Testis (tissue), 3 donors: ENCODE measurements around the gene FANCE. TPM values are rescaled to one million over a fixed set of nuclear protein-coding genes. Genes with fewer than 3 reads are reported as not detected.
A peak's percentile ranks its signal among the peaks of the same experiment; 100 is the strongest.

ENCODE experiments used
- DNase-seq: peaks from one replicate; pipeline ENCODE4 v3.0.0-alpha.2; 2019
- H3K27ac ChIP-seq, 2 donors: fragments of 200-600 bp; sonication (generic); one replicate each; pipeline ENCODE4 v1.5.1; 2019
- H3K27me3 ChIP-seq: fragments of 200-600 bp; sonication (generic); one replicate; pipeline ENCODE4 v1.5.1; 2019
- H3K36me3 ChIP-seq: fragments of 200-600 bp; sonication (generic); one replicate; pipeline ENCODE4 v1.5.1; 2017; ENCODE audit warnings: low read depth; ENCODE audit errors: missing control alignments
- H3K4me1 ChIP-seq: fragments of 200-600 bp; sonication (generic); one replicate; pipeline ENCODE4 v1.5.1; 2019
- H3K4me3 ChIP-seq, 2 donors: fragments of 200-600 bp; sonication (generic); one replicate each; pipeline ENCODE4 v1.5.1; 2017 to 2019
- H3K9me3 ChIP-seq: fragments of 200-600 bp; sonication (generic); one replicate; pipeline ENCODE4 v1.5.1; 2017
- CTCF ChIP-seq, 3 experiments: fragments of 450-650 bp in 2 of 3; fragments of 200-600 bp in 1 of 3; sonication (generic) in 1 of 3; IDR thresholded peaks; one replicate each; pipeline ENCODE4 v1.5.1; 2016 to 2019; ENCODE audit warnings: antibody characterized with exemption in 3 of 3, mild to moderate bottlenecking in 2 of 3, moderate library complexity in 1 of 3
- POLR2A ChIP-seq: fragments of 450-650 bp; IDR thresholded peaks from one replicate; pipeline ENCODE4 v1.6.1; 2017; ENCODE audit warnings: antibody characterized with exemption, mild to moderate bottlenecking, moderate library complexity
- WGBS, 2 donors: methylation state at CpG; one replicate each; pipeline ENCODE4 v1.1.5; 2018; 5-methylcytosine and 5-hydroxymethylcytosine counted together
- intact Hi-C: fragments of 100-400 bp; cut with DNase I; formaldehyde crosslinking; loops from one replicate; pipeline ENCODE4 v1.15.1; 2023; ENCODE audit warnings: low total_unique reads
- polyA plus RNA-seq: library from polyadenylated mRNA; stranded (reverse); fragments of 350-450 nt; fragmentation: Illumina TruSeq; extraction: RNeasy Lipid Tissue Mini Kit (QIAGEN cat#74804); gene quantifications from one replicate; pipeline ENCODE4 v1.2.3, GENCODE V29; 2014; ENCODE audit warnings: low read depth, low replicate concordance; ENCODE audit not compliant: insufficient read depth
- total RNA-seq, 2 donors: library from RNA; depleted of rRNA; stranded (reverse); fragments of >200 nt; gene quantifications; one replicate each; pipeline ENCODE4 v1.2.3, GENCODE V29; 2016

The FANCE gene
- total and polyA plus RNA-seq, 3 donors from 2014 or later: 14.1 to 18.0 (median 15.0) TPM

DNA sequence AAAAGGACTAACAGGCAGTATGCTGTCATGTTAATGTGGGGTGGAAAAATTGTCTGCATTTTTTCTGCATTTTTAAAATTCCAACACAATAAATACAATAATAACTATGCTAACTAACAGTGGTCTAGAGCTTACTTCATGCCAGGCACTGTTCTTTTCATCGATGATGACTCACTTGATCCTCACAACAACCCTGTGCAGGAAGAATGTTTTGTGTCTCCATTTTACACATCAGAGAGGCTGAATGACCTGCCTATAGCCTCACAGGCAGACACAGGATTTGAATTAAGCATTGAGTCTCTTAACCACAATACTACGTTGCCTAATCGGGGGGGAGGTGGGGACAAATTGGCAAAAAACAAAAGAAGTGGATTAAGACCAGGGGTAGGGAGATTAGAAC is 26.9 kb upstream of the FANCE start:
- H3K36me3 ChIP-seq: no peaks in the 10 kb centered on the region
- H3K9me3 ChIP-seq: no peaks in the 10 kb centered on the region
- H3K27me3 ChIP-seq: no peaks in the 10 kb centered on the region
- H3K4me1 ChIP-seq: no peaks in the 10 kb centered on the region
- WGBS, 2 donors: 79 to 92% methylated on average over 3 of the region's 3 CpGs
- H3K27ac ChIP-seq: no peak overlapping the region
- no peak overlapping the region for H3K4me3 ChIP-seq
- TF ChIP-seq POLR2A: no peak
- TF ChIP-seq CTCF (IDR thresholded peaks at IDR 0.05): no peak
- intact Hi-C loops: no loop called here
- DNase-seq: no peak

- Histone ChIP-seq H3K4me1 (no peaks in the 10 kb centered on the region), H3K27me3 (no peaks in the 10 kb centered on the region), H3K27ac (no peak overlapping the region), H3K36me3 (no peaks in the 10 kb centered on the region), H3K9me3 (no peaks in the 10 kb centered on the region), H3K4me3 (no peak overlapping the region)
- TF ChIP-seq POLR2A: no peak
- no peak for TF ChIP-seq CTCF (IDR thresholded peaks at IDR 0.05)
- DNase-seq: peak; percentile 22
- intact Hi-C loops: no loop called here
- WGBS, 2 donors: 88 to 89% methylated on average over 8 of the region's 8 CpGs
Measured at GRCh38 chr6:35426074-35426473, 26.1 kb upstream of the FANCE start.

- Histone ChIP-seq H3K9me3 (no peaks in the 10 kb centered on the region), H3K4me3 (no peak overlapping the region), H3K36me3 (no peaks in the 10 kb centered on the region), H3K27me3 (no peaks in the 10 kb centered on the region), H3K27ac (no peak overlapping the region), H3K4me1 (no peaks in the 10 kb centered on the region)
- 97% methylated on average over 5 of the region's 5 CpGs; no CpG with 5 or more reads in 1 of the 2 donors for WGBS, 2 donors
- TF ChIP-seq POLR2A: no peak
- no peak for TF ChIP-seq CTCF (IDR thresholded peaks at IDR 0.05)
- DNase-seq: no peak
- intact Hi-C loops: no loop called here
Measured at GRCh38 chr6:35427435-35427834, 24.7 kb upstream of the FANCE start.

DNA sequence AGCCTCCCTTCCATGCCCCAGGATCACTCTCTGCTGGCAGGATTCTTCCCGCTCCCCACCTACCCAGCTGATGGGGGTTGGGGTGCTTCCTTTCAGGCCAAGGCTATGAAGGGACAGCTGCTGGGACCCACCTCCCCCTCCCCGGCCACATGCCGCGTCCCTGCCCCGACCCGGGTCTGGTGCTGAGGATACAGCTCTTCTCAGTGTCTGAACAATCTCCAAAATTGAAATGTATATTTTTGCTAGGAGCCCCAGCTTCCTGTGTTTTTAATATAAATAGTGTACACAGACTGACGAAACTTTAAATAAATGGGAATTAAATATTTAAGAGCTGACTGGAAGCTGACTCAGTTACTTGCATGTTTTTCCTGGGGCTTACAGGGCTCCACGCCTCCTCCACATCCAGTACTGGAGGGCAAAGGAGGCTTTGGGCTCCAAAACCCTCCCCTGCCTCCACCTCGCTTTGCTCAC is 24.3 kb upstream of the FANCE start:
- no peaks in the 10 kb centered on the region for H3K27me3 ChIP-seq
- H3K4me1 ChIP-seq: no peaks in the 10 kb centered on the region
- intact Hi-C loops: no loop called here
- TF ChIP-seq POLR2A (no peak), CTCF (IDR thresholded peaks at IDR 0.05) (no peak)
- WGBS, 2 donors: 76 to 80% methylated on average over 9 of the region's 9 CpGs
- no peaks in the 10 kb centered on the region for H3K9me3 ChIP-seq
- H3K36me3 ChIP-seq: no peaks in the 10 kb centered on the region
- no peak for DNase-seq
- H3K27ac ChIP-seq: no peak overlapping the region
- no peak overlapping the region for H3K4me3 ChIP-seq

GRCh38 chr6:35428421-35429149 is 23.6 kb upstream of the FANCE start:
- no peak overlapping the region for H3K27ac ChIP-seq
- intact Hi-C loops: no loop called here
- H3K4me1 ChIP-seq: no peaks in the 10 kb centered on the region
- H3K36me3 ChIP-seq: no peaks in the 10 kb centered on the region
- no peak for TF ChIP-seq POLR2A
- TF ChIP-seq CTCF (IDR thresholded peaks at IDR 0.05): no peak
- H3K4me3 ChIP-seq: no peak overlapping the region
- no peaks in the 10 kb centered on the region for H3K9me3 ChIP-seq
- no peaks in the 10 kb centered on the region for H3K27me3 ChIP-seq
- no peak for DNase-seq
- WGBS, 2 donors: 83 to 87% methylated on average over 9 to 10 of the region's 10 CpGs
